HG02588 (cell line): ENCODE data around the gene CUEDC1.
"Not testable (repeated sequence)": the region's sequence is repeated elsewhere in the genome, so short reads cannot be mapped to it uniquely, and the experiment has no call there.

ENCODE experiments used
- ATAC-seq: cut with Tn5 transposase; IDR thresholded peaks from one replicate; pipeline ENCODE4 v1.9.1; 2021; ENCODE audit warnings: mild to moderate bottlenecking, moderate library complexity; ENCODE audit not compliant: unreplicated experiment

The CUEDC1 gene

DNA sequence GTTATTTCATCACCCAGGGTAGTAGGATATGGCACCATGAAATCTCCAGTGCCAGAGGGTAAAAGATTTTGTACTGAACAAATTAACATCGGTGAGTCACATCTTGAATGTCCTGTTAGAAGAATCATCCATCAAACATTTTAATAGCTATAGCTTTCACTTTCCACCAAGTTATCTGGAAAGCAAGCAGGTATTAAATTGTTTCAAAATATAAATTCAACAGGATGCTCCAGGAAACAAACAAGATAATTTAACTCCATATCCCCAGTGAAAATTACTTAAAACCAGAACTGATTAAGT lies 30.4 kb upstream of the CUEDC1 start:
- no peak for ATAC-seq

DNA sequence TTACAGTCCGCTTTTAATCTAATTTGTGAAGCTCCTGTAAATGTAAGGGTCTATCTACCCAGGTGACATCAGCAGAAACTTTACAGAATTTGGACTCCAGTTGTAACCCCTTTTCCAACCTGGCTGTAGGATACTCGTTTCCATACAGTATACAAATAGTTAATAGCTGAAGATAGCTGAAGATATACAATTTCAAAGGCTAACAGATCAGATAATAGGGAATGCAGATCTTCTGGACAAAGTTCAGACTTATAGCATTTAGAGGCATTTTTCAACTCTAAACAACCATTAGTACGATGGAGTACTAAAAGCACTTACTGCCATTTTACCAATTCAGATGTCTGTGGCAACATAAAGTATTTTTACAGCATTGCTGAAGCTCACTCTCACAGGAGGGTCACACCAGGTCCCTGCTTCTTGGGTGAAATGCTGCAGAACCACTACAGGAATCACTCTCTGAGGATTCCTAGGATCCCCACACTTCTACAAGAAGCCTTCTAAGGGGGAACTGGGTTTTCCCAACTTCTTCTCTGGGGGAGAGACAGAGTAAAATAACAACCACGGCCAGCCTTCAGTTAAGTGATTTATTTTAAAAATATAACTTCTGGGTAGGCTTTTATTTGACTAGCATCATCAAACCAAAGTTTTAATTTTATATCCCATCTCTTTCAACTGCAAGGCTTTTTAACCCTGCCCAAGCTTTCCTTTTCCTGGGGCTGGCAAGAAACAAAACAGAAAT lies 29.9 kb upstream of the CUEDC1 start:
- no peak for ATAC-seq

DNA sequence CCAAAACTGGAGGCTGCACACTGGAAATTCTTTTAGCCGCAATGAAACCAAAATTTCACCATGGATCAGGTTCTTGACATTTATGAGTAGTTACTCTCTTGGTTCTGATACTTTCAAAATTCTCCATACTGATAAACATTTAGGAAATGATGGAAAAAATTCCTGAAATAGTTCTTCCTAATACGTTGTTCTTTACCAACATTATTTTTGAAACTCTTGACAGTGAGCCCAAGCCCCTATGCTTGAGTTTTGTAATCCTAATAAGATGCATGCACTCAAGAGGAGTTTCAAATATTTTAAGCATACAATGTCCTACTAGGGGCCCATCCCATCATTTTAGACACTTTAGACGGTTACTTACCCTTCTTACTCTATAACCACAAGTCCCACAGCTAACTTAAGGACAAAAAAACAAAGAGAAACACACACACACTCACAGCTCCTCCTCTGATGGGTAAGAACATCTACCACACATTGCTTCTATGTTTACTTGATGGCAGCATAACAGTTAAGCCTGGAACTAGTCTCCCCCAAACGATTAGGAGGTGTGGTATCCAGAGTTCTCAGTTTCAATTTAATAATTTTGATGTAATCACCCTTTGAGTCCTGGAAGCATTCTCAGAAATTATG lies 29.2 kb upstream of the CUEDC1 start:
- ATAC-seq, result no peak

DNA sequence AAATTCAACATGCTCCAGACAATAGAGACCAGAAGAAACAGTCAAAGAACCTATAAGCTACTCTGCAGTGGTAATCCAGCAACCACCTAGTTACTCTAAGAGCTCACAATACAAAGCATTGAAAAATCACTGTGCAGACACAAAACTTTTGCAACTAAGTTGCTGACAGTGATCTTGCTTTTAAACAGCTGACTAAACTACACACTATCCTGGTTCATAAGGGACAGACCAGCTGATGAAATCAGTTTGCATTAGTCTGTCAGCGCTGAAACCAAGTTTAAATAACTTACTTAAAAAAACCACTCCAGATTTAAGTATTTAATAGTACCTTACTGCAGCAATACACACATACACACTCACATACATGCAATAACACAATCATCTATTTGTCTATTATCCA lies 28.2 kb upstream of the CUEDC1 start:
- ATAC-seq, result no peak

DNA sequence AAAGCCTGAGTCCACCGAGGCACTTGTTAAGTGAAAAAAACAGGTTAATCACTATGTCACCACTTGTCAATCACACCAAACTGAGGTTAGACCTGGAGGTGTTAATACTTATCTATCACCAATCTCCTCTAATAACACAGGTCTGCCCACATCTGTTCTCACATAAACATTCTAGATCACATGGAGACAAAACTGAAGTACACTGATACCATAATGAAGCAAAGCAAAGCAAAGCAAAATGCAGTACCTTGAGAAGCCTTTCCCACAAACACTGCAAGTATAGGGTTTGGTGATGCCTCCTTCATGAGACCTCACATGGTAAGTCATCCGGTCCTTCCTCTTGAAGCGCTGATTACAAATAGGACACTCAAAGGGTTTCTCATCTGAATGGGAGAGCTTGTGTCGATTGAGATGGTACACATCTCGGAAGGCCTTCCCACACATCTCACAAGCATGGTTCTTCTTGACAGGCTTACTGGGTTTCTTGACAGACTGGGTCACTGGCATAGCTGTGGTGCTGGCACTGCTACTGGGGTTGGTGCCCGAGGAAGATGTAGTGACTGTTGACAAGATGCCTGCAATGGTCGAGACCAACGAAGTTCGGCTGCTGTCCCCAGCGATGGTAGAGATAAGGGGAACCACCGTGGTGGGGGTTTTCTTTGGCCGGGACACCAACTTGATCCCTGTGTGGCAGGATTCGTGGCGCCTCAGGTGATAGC lies 27.4 kb upstream of the CUEDC1 start:
- no peak for ATAC-seq

DNA sequence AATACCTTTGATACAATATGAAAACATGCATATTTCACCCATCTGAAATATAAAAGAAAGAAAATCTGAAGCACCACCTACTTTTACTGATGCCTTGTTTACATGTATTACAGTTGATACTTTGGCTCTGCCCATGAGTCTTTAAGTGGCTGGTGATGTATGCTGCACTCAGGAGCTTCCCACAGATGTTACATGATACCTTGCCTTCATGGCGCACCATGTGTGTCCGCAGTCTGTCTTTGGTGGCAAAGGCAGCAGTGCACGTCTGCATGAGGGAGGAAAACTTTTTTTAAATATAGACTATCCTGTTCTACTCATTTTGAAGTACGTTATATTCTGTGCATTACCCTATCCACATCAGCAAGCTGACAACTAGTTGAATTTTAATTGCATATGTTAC lies 25.3 kb upstream of the CUEDC1 start:
- ATAC-seq, result no peak

DNA sequence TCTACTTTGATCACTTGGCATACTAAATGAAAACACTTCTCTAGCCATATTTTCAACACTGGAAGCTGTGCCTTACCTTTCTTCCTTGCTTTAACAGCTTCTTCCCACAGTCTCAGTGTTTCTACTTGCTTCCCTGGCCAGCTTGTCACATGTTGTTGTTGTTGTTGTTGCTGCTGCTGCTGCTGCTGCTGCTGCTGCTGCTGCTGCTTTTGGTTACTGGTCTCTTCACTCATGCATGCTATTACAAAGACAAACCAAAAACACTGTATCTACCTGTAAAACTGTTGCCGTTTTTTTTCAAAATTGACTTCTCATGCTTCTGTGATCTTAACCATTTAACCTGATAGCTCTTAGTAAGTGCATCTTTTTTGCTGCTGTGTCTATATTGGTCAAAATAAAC lies 23.9 kb upstream of the CUEDC1 start:
- ATAC-seq, result no peak

DNA sequence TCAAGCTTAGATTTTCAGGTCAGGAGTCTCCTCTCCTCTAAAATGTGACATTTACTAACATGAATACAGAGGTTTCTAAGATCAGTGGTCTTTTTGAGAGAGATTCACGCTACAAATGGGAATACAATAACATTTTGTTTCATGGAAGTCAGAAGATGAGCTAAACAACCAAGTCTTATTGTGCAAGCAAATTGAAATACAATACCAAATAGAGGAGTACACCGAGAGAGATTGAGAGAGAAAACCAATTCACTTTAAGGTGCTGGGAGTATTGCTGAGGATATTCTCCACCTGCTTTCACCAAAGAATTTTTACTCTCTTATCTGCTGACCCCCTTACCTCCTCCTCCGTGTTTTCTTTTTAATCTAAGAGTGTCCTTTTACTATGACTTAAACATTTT lies 21.4 kb upstream of the CUEDC1 start:
- no peak for ATAC-seq

DNA sequence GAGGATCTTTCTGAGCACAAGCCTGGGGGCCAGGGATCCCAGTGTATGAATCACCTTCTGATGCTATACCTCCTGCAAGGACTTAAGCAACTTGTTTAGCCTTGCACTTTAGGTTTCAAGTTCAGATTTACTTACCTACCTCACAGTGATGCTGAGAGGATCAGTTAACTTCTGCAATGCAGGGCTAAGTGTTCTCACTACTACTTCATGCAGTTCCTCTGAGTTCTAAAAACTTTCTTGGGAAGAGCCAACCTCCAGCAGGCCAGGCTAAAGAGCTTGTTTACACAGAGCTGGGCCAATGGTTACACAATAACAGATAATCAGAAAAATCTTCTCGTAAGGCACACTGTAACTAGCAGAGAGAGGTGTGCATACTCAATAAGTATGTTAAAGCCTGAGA lies 19.8 kb upstream of the CUEDC1 start:
- ATAC-seq, result no peak

DNA sequence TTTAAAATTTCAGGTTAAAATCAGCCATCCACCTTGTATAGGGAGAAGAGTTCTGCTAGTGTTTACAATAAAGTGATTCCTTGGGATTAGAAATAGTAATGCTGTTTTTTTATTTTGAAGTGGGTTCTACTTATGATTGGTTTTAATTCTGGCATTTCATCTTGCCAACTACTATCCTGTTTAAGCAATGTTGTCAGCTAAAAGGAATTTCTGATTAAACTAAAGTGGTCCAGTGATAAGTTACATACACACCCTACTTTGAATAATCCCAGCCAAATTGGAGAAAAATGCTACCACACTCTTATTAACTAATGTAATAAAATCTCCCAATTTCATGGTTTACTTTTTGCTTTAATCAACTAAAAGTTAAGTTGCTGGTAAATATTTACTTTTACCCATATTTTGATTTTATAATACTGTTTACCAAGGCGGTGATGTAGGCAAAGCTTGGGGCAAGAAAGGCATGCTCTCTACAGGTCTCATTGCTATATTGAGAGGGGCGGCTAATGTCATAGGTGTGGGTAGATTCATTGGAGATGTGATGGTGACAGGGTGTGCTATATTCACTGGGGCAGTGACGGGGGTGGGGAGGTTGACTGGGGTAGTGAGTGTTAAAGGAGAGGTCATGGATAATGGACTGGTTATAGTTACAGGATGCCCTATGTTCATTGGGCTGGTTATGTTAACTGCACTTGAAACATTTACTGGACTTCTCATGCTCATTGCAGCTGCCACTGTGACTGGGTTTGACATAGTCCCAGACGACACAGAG lies 19.0 kb upstream of the CUEDC1 start:
- ATAC-seq, result not testable (repeated sequence)

DNA sequence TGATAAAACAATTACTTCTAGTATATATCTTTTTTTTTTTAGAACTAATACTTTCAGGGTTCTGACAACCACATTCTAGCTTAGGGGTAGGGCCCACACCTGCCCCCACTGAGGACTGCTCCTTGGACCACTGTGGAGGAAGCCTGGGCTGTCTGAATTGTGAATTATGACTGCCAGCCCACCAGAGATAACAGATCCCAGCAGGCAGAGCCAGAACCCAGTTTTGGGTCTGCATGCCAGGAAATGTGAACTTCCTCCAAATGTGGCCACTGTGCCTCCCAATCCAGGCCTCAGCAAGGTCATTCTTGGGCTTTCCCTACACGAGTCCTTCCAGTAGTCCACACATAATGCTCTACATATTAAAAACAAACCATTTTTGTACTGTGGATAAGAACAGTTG lies 16.9 kb upstream of the CUEDC1 start:
- no peak for ATAC-seq

DNA sequence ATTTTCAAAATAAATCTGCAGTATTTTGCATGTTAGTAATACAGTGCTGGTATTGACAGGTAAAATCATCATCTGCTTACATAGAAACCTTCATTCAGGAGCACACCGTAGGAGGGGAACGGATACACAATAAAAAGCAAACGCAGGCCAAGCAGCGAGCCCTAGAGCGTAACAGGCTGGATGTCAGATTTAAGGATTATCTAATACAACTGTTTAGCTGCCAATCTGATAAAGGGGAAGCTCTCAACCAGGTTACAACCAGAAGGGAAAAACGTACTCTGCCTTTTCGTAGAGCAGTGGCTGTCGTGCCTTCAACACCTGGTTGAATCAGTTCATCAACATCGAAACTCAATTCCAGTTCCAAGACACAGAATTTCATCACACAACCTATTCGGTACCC lies 16.4 kb upstream of the CUEDC1 start:
- ATAC-seq, result no peak

DNA sequence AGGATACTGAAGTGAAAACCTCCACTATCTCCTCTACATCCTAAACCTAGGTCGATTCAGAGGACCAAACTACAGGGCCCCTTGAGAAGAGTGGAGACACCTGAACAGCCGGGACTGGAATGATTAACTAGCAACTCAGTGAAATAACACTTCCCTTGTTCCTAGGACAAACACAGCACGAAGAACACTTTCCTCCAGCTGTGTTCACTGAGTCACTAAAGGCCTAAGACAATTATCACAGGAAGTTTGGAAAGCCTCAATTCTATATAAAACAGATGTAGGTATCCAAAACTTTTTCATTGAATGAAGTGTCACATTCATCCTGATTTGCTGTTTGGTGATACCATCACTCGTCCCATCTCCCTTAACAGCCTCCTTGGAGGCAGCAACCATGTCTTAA lies 15.5 kb upstream of the CUEDC1 start:
- no peak for ATAC-seq

DNA sequence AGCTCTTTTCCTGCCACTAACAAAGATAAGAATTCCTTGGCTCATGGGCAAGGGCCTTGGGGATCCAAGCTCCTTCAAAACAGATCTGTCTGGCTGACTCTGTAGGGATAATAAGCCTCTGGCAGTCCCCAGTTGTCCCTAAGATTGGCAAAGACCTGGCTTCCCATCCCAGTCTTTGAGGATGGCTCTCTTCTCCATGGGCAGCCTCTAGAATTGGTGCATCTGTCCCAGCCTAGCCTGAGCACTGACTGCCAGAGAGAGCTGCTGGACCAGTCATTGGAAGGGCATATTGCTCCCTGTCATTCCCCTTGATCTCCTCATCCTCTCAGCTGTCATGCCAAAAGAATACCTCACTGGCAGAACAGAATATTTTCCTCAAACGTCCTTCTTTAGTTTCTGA lies 13.2 kb upstream of the CUEDC1 start:
- no peak for ATAC-seq

DNA sequence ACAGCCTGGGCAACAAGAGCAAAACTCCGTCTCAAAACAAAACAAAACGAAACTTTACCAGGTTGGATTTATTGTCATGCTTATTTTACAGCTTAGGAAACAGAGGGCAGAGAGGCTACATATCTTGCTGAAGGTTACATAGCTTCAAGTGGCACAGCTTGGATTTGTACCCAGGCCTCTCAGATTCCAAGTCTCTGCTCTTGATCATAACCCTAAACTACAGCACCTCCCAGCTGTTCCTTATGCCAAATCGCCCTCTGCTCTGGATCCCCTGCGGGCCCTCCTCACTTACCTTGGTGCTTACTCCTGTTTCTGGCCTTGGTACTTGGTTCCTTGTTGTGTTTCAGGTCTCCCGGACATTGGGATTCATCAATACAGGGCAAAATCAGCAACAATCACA lies 11.7 kb upstream of the CUEDC1 start:
- ATAC-seq, result no peak

DNA sequence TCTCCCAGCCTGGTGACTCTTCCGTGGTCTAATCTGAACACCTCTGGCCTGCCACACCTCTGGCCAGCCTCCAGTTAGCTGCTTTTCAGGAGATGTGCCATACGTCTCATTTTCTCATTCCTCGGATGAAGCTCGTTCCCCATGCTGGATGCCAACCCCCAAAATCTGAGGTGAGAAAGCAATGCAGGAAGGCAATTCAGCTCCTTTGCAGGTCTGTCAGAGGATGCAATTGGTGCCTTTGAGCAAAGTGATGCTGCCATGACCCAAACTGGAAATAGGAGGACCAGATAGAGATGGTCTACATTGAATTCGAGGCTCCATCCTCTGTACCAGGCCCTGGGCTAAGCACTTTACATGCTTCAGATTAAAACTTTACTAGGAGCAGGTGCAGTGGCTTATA lies 11.0 kb upstream of the CUEDC1 start:
- no peak for ATAC-seq

DNA sequence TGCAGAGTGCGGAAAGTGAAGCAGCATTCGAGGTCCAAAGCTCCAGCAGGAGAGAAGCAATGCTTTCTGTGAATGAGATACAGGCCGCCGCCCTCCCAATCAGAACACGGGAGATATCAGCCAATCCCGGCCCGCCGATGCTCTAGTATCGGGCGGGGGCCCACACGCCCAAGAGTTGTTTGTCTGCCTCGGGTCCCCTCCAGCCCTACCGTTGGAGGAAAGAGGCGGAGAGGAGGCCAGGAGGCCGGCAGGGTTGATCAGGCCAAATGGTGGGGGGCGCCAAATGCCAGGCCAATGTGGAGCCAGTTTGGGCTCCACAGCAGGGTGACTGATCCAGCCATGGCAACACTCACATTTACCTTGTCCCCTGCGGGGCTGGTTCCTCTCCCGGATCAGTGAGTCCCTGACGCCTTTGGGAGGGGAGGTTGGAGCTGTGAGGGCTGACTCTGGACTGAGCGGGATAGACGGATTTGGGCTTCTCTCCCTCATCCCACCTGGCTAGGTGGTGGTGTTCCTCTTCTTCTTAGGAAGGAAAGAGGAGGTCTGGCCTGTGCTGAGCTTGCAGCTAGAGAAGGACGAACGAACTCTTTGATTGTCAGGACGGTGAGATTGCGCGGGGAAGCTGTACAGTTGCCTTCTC lies 10.4 kb upstream of the CUEDC1 start:
- ATAC-seq, result no peak

DNA sequence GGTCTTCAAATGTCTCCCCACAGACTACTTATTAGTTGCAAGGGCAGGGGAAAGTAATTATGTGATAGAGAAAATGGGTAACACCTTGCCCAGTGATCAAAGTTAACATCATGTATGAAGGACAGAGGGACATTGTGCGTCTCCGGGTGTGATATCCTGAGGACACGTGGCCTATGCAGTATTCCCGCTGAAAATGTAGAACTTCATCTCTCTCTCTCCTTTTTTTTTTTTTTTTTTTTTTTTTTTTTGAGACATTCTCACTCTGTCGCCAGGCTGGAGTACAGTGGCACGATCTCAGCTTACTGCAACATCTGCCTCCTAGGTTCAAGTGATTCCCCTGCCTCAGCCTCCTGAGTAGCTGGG lies 7.9 kb upstream of the CUEDC1 start:
- no peak for ATAC-seq

DNA sequence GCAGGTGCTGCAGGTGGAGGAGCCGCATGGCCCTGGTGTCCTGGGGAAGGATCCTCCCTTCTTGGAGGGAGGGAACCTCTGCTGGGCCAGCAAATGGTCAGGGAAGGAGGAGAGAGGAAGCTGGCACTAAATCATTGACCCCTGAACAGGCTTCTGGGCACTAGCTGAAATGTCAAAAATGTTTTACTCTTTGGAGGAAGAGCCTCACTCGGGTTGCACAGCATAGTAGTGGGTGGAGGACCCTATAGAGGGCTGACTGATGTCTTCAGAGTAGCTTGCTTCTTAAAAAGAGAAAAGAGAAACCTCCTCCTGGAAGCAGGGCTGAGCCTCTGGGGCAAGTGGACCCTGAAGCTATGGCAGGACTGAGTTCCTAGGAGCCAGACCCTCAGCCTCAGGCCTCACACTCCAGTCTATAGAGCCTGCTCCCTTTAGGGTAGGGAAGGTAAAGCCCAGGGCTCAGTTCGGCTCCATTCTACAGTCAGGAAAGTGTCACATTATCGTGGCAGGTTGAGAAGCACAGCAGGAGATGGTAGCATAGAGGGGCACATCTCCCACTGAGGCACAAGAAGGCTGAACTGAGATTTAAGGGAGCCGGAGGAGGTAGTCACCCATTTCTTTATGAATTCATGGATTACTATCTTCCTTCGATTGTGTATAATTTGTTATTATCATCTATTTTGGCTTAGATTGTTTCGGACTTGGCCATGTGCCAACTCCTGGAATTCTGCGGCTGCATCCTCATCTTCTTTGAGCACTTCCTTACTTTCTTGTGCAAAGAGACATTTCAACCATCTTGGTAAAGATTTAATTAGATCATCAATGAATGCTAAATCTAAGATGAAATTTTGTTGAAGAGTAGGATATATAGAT lies 7.3 kb upstream of the CUEDC1 start:
- ATAC-seq, result no peak

DNA sequence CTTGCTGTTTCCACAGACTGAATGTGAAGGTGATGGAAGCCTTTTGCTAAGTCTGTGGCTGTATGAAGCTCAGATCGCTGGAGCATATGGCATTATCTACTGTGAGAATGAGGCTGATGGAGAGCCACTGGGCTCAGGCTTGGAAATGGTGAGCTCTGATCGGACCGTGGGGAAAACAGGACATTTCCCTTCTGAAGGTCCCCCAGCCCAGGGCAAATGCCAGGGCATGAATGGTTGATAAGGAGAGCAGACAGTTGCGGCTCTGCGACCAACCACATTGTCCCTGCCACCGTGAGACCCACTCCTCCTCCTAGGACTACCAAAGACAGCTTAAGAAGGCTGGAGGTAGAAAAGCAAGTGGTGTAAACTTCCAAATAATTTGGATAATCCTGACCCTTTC lies 4.7 kb upstream of the CUEDC1 start:
- ATAC-seq, result no peak
